Peyer's patch (tissue), 4 donors: ENCODE measurements around the gene ZNG1E.
"Not testable (repeated sequence)": the region's sequence is repeated elsewhere in the genome, so short reads cannot be mapped to it uniquely, and the experiment has no call there.

Experiments used
- POLR2A ChIP-seq, 2 donors: fragments of 450-650 bp; IDR thresholded peaks; one replicate each; pipeline ENCODE4 v1.5.1; 2017; ENCODE audit warnings: antibody characterized with exemption in 2 of 2, mild to moderate bottlenecking in 2 of 2, moderate library complexity in 2 of 2
- TF ChIP-seq, protein P1 (sequence below), 6 experiments: fragments of 450-650 bp in 4 of 6; fragments of 200-600 bp in 2 of 6; sonication (generic) in 1 of 6; IDR thresholded peaks; one replicate each; pipeline ENCODE4 v1.5.1; 2017 to 2019; ENCODE audit warnings: antibody characterized with exemption in 6 of 6, mild to moderate bottlenecking in 3 of 6, moderate library complexity in 1 of 6

- TF ChIP-seq POLR2A (IDR thresholded peaks at IDR 0.05): not testable (repeated sequence)
- TF ChIP-seq, protein P1, sequence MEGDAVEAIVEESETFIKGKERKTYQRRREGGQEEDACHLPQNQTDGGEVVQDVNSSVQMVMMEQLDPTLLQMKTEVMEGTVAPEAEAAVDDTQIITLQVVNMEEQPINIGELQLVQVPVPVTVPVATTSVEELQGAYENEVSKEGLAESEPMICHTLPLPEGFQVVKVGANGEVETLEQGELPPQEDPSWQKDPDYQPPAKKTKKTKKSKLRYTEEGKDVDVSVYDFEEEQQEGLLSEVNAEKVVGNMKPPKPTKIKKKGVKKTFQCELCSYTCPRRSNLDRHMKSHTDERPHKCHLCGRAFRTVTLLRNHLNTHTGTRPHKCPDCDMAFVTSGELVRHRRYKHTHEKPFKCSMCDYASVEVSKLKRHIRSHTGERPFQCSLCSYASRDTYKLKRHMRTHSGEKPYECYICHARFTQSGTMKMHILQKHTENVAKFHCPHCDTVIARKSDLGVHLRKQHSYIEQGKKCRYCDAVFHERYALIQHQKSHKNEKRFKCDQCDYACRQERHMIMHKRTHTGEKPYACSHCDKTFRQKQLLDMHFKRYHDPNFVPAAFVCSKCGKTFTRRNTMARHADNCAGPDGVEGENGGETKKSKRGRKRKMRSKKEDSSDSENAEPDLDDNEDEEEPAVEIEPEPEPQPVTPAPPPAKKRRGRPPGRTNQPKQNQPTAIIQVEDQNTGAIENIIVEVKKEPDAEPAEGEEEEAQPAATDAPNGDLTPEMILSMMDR (IDR thresholded peaks at IDR 0.05): peak in 1 of 6 experiments; percentile 12
Measured at GRCh38 chr9:65678533-65678932, 2.8 kb downstream of the ZNG1E start.
